ENCODE results near the gene PKD1.

The PKD1 gene

GRCh38 chr16:2086106-2086742, 49.5 kb downstream of the PKD1 start:
- no peak for DNase-seq

- DNase-seq, result no peak
Observed at GRCh38 chr16:2085669-2086068, 50.0 kb downstream of the PKD1 start.

DNA sequence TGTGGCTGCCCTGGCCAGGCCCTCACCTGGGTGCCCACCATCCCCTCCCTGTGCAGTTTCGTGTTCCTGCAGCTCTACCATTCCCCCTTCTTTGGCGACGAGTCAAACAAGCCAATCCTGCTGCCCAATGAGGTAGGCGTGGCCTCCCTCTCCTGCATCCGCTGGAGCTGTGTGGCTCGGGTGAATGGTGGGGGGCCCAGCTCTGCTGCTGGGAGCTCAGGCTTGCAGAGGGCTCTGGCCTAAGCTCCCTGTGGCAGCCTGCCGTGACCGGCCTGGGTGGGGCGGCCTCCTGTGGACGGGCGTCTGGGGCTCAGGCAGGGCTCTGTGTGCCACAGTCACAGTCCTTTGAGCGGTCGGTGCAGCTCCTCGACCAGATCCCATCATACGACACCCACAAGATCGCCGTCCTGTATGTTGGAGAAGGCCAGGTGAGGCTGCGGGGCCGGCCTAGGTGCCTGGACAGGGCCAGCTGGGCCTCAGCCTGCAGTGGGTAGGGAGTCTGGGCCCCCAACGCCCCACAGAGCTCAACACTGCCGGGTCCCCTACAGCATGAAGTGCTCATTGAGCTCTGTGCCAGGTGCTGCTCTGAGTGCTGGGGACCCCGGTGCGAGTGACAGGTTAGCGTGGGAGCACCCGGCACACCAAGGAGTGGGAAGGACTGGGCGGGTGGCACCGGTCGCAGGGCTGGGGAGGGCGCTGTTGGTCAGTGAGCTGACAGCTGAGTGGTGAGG, 50.6 kb downstream of the PKD1 start:
- no peak for DNase-seq

DNA sequence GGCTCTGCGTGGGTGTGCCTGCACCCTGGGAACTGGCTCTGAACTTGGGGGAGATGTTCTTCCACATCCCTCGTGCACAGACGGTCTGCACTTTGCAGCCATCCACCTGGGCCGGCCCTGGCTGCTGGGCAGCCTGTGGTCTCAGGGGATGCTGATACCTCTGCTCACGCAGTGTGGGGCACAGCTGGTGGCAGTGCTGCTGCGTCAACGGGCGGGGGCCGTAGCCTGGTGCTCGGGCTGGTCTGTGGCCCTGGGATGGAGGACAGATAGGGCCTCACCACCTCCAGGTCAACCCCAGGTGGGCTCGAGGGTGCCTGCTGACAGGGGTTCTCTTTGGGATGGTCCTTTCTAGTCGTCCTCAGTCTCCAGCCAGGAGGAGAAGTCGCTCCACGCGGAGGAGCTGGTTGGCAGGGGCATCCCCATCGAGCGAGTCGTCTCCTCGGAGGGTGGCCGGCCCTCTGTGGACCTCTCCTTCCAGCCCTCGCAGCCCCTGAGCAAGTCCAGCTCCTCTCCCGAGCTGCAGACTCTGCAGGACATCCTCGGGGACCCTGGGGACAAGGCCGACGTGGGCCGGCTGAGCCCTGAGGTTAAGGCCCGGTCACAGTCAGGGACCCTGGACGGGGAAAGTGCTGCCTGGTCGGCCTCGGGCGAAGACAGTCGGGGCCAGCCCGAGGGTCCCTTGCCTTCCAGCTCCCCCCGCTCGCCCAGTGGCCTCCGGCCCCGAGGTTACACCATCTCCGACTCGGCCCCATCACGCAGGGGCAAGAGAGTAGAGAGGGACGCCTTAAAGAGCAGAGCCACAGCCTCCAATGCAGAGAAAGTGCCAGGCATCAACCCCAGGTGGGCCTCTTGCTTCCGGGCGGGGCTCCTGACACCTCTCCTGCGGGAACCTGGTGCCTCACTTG, 51.6 kb downstream of the PKD1 start:
- no peak for DNase-seq

DNA sequence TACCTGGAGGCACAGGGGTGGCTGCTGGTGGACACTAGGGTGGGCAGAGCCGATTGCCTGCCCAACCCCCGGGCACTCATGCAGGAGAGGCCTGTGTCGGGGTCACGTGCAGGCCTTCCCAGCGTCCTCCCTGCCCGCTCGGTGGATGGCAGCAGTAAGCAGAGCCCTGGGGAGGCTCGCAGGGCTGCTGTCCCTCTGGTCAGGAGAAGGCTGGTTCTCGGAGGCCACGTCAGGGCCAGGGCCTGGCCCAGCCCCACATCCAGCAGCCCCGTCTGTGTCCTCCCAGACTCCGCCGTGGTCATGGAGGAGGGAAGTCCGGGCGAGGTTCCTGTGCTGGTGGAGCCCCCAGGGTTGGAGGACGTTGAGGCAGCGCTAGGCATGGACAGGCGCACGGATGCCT, 52.3 kb downstream of the PKD1 start:
- no peak for DNase-seq

GRCh38 chr16:2082983-2083364, 52.7 kb downstream of the PKD1 start:
- no peak for DNase-seq

DNA sequence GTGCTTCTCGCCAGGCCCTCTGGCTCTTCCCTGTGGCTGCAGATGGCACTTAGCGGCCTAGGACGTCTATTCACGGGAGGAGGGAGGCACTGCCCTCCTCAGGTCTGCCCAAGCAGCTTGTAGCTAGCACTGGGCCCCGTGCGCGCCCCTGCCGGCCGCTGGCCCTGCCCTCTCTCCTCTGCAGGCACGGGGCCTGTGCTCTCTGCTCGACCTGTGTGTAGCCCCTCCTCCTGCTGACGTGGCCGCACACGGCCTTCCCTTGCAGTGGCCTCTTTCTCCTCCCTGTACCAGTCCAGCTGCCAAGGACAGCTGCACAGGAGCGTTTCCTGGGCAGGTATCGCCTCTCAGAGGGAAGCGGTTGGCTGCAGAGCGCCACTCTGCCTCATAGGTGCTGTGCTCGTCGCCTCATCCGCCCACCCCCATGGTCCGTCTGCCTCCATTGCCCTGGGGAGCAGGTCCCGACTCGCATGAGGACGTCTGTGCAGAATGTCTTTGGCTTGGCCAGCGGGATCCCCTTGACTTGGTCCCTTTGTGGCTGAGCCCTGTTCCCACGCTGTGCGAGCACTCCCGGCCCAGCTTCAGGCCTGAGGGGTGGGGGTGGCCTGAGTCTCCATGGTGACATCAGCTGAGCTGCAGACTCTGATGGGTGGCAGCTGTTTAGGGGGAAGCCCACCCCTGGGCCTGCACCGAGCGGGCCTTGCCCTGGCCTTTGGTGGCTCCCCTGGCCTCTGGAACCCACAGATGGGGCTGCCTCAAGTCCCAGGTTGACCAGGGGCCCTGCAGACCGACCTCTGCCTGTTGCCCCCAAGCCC, 53.3 kb downstream of the PKD1 start:
- DNase-seq, result no peak

- no peak for DNase-seq
Observed at GRCh38 chr16:2081201-2082084, 54.3 kb downstream of the PKD1 start.

GRCh38 chr16:2079991-2080390, 55.7 kb downstream of the PKD1 start:
- DNase-seq, result no peak

DNA sequence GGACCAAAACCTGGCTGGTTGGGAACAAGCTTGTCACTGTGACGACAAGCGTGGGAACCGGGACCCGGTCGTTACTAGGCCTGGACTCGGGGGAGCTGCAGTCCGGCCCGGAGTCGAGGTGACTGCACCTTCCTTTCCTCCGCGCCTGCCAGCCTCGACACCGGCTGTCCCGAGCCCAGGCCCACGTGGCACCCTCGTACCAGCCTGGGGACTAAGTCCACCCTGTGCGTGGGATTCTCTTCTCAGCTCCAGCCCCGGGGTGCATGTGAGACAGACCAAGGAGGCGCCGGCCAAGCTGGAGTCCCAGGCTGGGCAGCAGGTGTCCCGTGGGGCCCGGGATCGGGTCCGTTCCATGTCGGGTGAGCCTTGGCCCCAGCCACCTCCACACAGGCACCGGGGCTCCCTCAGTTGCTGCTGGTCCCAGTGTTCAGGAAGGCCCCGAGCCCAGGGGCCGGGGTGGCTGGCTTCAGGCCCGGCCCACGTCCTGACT, 56.3 kb downstream of the PKD1 start:
- DNase-seq, result no peak

DNA sequence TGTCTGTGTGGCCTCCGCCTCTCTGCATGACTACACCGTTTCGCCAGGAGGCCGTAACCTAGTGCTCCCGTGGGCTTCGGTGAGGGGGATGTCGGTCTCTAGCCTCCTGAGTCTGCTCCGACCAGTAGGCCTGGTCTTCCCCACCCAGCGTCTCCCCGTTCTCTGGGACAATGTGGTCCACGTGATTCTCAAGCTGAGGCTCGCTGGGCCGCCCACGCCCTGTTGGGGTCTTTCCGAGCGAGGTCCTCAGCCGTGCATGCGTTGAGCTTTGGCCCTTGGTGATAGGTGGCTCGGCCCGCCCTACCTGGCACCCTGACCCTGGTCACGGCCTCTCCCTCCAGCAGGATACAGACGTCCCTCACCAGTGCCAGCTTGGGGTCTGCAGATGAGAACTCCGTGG, 57.0 kb downstream of the PKD1 start:
- DNase-seq, result no peak

GRCh38 chr16:2078096-2078495, 57.6 kb downstream of the PKD1 start:
- no peak for DNase-seq

GRCh38 chr16:2077696-2078095, 58.0 kb downstream of the PKD1 start:
- no peak for DNase-seq

GRCh38 chr16:2077016-2077415, 58.7 kb downstream of the PKD1 start:
- no peak for DNase-seq

GRCh38 chr16:2076072-2076865, 59.4 kb downstream of the PKD1 start:
- DNase-seq, result no peak

- DNase-seq, result no peak
Observed at GRCh38 chr16:2075631-2076030, 60.1 kb downstream of the PKD1 start.

GRCh38 chr16:2074071-2074470, 61.6 kb downstream of the PKD1 start:
- no peak for DNase-seq

GRCh38 chr16:2072926-2073325, 62.8 kb downstream of the PKD1 start:
- no peak for DNase-seq

DNA sequence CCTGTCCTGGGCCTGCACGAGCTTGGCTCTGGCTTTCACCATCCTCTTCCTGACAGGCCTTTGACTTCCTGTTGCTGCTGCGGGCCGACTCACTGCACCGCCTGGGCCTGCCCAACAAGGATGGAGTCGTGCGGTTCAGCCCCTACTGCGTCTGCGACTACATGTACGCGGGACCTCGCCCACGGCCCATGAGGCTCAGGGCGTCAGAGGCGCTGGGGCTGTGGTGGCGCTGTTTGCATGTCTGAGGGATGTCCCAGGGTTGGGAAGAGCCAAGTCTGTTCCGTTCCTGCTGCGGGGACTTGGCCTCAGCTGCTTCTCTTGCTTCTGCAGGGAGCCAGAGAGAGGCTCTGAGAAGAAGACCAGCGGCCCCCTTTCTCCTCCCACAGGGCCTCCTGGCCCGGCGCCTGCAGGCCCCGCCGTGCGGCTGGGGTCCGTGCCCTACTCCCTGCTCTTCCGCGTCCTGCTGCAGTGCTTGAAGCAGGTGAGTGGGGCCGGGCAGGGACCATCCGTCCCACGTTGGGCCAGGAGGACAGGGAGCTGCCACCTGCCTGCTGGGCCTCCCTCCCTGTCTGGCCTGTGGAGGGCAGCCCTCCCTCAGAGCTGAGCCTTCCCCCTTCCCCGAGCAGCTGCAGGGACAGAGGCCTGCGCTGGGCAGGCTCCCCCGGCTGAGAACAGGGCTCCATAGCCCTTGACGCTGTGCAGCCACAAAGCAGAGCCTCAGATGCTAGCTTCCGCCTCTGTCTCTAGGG, 64.1 kb downstream of the PKD1 start:
- no peak for DNase-seq
